Muscle of leg (tissue), 11 donors: ENCODE measurements around the gene IRF2BP2. TPM values are rescaled to one million over a fixed set of nuclear protein-coding genes. Genes with fewer than 3 reads are reported as not detected.
"Not testable (repeated sequence)": the region's sequence is repeated elsewhere in the genome, so short reads cannot be mapped to it uniquely, and the experiment has no call there.

Experiments used
- DNase-seq: peaks from one replicate; pipeline ENCODE4 v3.0.0; 2013
- H3K27ac ChIP-seq: one replicate; pipeline ENCODE4 v1.5.1; 2013; ENCODE audit warnings: mild to moderate bottlenecking, low read length, control low read depth
- H3K27me3 ChIP-seq: one replicate; pipeline ENCODE4 v1.6.1; 2013; ENCODE audit warnings: low read length; ENCODE audit not compliant: control insufficient read depth, insufficient read depth
- H3K36me3 ChIP-seq: one replicate; pipeline ENCODE4 v1.6.1; 2013; ENCODE audit warnings: low read length; ENCODE audit not compliant: control insufficient read depth, insufficient read depth
- H3K4me1 ChIP-seq: one replicate; pipeline ENCODE4 v1.6.1; 2013; ENCODE audit warnings: low read length; ENCODE audit not compliant: control insufficient read depth, insufficient read depth
- H3K4me3 ChIP-seq: one replicate; pipeline ENCODE4 v1.5.1; 2013; ENCODE audit warnings: low read length, control low read depth
- H3K9me3 ChIP-seq: replicated peaks from 2 replicates; pipeline ENCODE4 v1.6.1; 2013; ENCODE audit warnings: low read depth, low read length; ENCODE audit not compliant: control insufficient read depth
- WGBS: methylation state at CpG from one replicate; pipeline ENCODE4 v1.1.5; 2013; ENCODE audit warnings: missing lambda C conversion rate; ENCODE audit not compliant: insufficient coverage; 5-methylcytosine and 5-hydroxymethylcytosine counted together
- polyA plus RNA-seq, 8 donors: library from polyadenylated mRNA; unstranded; fragments of 120-200 nt; gene quantifications; one replicate each; pipeline versions ENCODE4 v1.2.1 to v1.2.3, GENCODE V29; 2013; ENCODE audit warnings: inconsistent platforms in 1 of 8, low replicate concordance in 1 of 8; ENCODE audit not compliant: insufficient read length in 8 of 8, insufficient read depth in 1 of 8
- total RNA-seq: library from RNA; stranded (reverse); fragments of 120-200 nt; gene quantifications from one replicate; pipeline ENCODE4 v1.2.4, GENCODE V29; 2013

The IRF2BP2 gene
- total and polyA plus RNA-seq, 9 donors = 59.9 to 93.0 (median 76.2) TPM

GRCh38 chr1:234638832-234639799 lies 29.1 kb upstream of the IRF2BP2 start:
- Histone ChIP-seq H3K27me3 (no peaks in the 10 kb centered on the region), H3K9me3 (no peaks in the 10 kb centered on the region), H3K4me3 (no peak overlapping the region), H3K4me1 (no peaks in the 10 kb centered on the region), H3K36me3 (no peaks in the 10 kb centered on the region), H3K27ac (no peak overlapping the region)
- whole genome bisulfite sequencing = 84% methylated on average over 4 of the region's 4 CpGs
- DNase-seq = peak; percentile 34

DNA sequence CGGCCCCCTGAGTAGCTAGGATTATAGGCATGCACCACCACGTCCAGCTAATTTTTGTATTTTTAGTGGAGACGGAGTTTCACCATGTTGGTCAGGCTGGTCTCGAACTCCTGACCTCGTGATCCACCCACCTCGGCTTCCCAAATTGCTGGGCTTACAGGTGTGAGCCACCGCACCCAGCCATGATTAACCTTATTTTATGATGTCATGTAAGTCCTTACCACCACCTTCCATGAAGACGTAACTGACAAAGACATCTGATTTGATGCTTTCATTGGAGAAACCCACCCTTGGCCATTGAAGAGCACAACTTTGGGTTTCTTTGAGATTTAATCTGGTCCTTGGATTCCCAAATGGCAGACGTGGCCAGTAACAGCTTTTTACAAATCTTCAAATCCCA lies 24.9 kb upstream of the IRF2BP2 start:
- 91% methylated on average over 4 of the region's 9 CpGs for WGBS
- H3K4me3 ChIP-seq, DNase-seq, H3K36me3 ChIP-seq, H3K27ac ChIP-seq, H3K27me3 ChIP-seq, H3K9me3 ChIP-seq, H3K4me1 ChIP-seq: not testable (repeated sequence)

DNA sequence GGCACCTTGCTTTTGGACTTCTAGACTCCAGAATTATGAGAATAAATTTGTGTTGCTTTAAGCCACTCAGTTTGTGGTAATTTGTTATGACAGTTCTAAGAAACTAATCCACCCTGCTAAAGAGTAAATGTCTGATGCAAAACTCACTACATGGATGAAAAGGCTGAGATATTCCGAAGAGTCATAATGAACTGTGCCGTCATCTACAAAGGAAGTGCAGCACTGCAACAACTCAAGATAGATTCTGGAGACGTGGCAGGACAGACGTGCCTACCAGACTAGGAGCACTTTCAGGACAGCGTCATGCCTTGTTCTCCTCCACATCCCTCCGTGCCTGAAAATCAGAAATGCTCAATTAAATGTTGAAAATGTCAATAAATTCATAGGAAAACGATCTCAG lies 24.4 kb upstream of the IRF2BP2 start:
- DNase-seq = no peak

DNA sequence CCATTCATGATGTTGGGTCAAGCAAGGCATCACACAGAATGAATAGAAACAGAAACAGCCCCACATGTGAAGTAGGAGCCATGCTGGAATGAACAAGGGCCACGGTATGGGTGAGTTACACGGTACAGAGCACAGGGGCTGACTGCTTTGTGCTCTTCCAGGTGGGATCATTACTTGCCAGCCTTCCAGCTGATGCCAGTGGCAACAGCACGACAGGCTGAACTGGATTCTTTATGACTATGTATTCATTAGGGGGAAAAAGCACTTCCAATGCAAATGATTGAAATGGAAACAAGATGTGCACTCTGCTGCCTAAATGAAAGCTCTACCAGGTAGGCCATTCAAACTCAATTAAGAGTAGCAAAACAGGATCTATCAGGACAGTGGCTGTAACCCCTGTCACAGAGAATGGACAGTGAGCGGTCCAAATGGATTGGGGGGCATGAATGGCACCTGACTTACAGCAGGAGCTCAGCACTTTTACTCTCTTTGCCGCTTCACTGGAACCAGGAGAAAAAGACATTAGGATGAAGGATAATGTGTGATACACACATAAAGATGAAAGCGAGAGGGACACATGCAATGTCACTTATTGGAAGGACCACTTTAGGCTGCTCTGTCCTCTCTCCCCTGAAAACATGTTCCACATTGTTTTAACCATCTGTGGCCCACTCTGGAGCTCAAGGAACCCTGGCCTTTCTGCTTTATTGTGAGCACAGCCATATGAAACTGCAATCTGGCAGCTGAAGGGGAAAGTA lies 23.4 kb upstream of the IRF2BP2 start:
- no peak for DNase-seq
- Histone ChIP-seq H3K36me3 (no peaks in the 10 kb centered on the region), H3K27me3 (no peaks in the 10 kb centered on the region), H3K4me3 (no peak overlapping the region), H3K9me3 (no peaks in the 10 kb centered on the region), H3K4me1 (no peaks in the 10 kb centered on the region), H3K27ac (no peak overlapping the region)
- 50% methylated on average over 3 of the region's 6 CpGs for WGBS

More for the DNA sequence above, 24.4 kb upstream of the IRF2BP2 start:
- Histone ChIP-seq H3K4me3 (no peak overlapping the region), H3K27ac (no peak overlapping the region), H3K36me3 (no peaks in the 10 kb centered on the region), H3K27me3 (no peaks in the 10 kb centered on the region), H3K4me1 (no peaks in the 10 kb centered on the region), H3K9me3 (no peaks in the 10 kb centered on the region)
- 100% methylated on average over 3 of the region's 7 CpGs for WGBS

GRCh38 chr1:234632225-234632624 lies 22.2 kb upstream of the IRF2BP2 start:
- no peak for DNase-seq
- no peaks in the 10 kb centered on the region for H3K36me3 ChIP-seq
- H3K4me1 ChIP-seq = no peaks in the 10 kb centered on the region
- no peaks in the 10 kb centered on the region for H3K27me3 ChIP-seq
- no peak overlapping the region for H3K4me3 ChIP-seq
- peak overlapping the region; percentile 43 for H3K27ac ChIP-seq
- no peaks in the 10 kb centered on the region for H3K9me3 ChIP-seq

- no peak overlapping the region for H3K4me3 ChIP-seq
- H3K27me3 ChIP-seq = no peaks in the 10 kb centered on the region
- no peaks in the 10 kb centered on the region for H3K4me1 ChIP-seq
- H3K9me3 ChIP-seq = no peaks in the 10 kb centered on the region
- peak; percentile 36 for DNase-seq
- H3K27ac ChIP-seq = peak overlapping the region; percentile 43
- H3K36me3 ChIP-seq = no peaks in the 10 kb centered on the region
- WGBS = no CpG with 5 or more reads among the region's 1 CpG
Observed at GRCh38 chr1:234631721-234632125, 21.7 kb upstream of the IRF2BP2 start.

- no CpG with 5 or more reads among the region's 4 CpGs for WGBS
- Histone ChIP-seq H3K27ac (no peak overlapping the region), H3K36me3 (no peaks in the 10 kb centered on the region), H3K9me3 (no peaks in the 10 kb centered on the region), H3K27me3 (no peaks in the 10 kb centered on the region), H3K4me1 (peaks cover 5% of the 10 kb centered on the region), H3K4me3 (no peak overlapping the region)
- no peak for DNase-seq
Observed at GRCh38 chr1:234629026-234629425, 19.0 kb upstream of the IRF2BP2 start.

GRCh38 chr1:234628089-234628488 lies 18.1 kb upstream of the IRF2BP2 start:
- Histone ChIP-seq H3K4me3 (no peak overlapping the region), H3K9me3 (no peaks in the 10 kb centered on the region), H3K36me3 (no peaks in the 10 kb centered on the region), H3K27me3 (no peaks in the 10 kb centered on the region), H3K27ac (no peak overlapping the region), H3K4me1 (peaks cover 7% of the 10 kb centered on the region)
- WGBS = 100% methylated on average over 1 of the region's 5 CpGs
- no peak for DNase-seq

GRCh38 chr1:234627009-234627950 lies 17.3 kb upstream of the IRF2BP2 start:
- Histone ChIP-seq H3K4me3 (no peak overlapping the region), H3K9me3 (no peaks in the 10 kb centered on the region), H3K4me1 (peaks cover 7% of the 10 kb centered on the region), H3K27me3 (no peaks in the 10 kb centered on the region), H3K27ac (no peak overlapping the region), H3K36me3 (no peaks in the 10 kb centered on the region)
- 83% methylated on average over 8 of the region's 11 CpGs for WGBS
- no peak for DNase-seq
